Cardiac fibroblast (primary cell): ENCODE data around the gene CA14.

Experiments used
- DNase-seq, 2 donors: peaks; one replicate each; pipeline versions ENCODE4 v3.0.0 to v3.0.0-alpha.2; 2010; ENCODE audit warnings: low read depth in 2 of 2
- H3K4me3 ChIP-seq, 2 donors: replicated peaks in 1 of 2; 1 replicate in 1 of 2; 2 replicates in 1 of 2; pipeline ENCODE4 v1.5.1; 2011; ENCODE audit warnings: low read depth in 2 of 2, low read length in 2 of 2, mild to moderate bottlenecking in 2 of 2, moderate library complexity in 1 of 2
- TF ChIP-seq, protein P1 (sequence below): IDR thresholded peaks from one replicate; pipeline ENCODE4 v1.5.1; 2011; ENCODE audit warnings: low read depth, mild to moderate bottlenecking, low read length, inconsistent platforms

CA14 gene

DNA sequence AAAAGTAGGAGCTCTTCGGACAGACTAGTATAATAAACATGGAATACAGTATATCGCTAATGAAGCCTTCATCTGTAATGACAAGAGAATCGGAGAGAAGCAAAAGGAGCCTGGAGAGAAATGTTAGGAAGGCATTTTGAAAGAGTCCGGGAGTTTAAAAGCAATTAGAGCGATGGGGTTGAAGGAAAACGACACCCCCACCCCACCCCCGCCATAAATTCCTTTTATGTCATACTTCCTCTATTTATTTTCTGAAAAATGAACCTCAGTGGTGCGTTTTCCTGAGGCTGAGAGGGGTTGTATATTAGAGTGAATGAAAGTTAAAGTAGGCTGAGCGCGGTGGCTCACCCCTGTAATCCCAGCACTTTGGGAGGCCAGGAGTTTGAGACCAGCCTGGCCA, 11.9 kb downstream of the CA14 start:
- TF ChIP-seq, protein P1, sequence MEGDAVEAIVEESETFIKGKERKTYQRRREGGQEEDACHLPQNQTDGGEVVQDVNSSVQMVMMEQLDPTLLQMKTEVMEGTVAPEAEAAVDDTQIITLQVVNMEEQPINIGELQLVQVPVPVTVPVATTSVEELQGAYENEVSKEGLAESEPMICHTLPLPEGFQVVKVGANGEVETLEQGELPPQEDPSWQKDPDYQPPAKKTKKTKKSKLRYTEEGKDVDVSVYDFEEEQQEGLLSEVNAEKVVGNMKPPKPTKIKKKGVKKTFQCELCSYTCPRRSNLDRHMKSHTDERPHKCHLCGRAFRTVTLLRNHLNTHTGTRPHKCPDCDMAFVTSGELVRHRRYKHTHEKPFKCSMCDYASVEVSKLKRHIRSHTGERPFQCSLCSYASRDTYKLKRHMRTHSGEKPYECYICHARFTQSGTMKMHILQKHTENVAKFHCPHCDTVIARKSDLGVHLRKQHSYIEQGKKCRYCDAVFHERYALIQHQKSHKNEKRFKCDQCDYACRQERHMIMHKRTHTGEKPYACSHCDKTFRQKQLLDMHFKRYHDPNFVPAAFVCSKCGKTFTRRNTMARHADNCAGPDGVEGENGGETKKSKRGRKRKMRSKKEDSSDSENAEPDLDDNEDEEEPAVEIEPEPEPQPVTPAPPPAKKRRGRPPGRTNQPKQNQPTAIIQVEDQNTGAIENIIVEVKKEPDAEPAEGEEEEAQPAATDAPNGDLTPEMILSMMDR: no peak
- DNase-seq: no peak
- peak overlapping the region; percentile 90 to 98 for H3K4me3 ChIP-seq

DNA sequence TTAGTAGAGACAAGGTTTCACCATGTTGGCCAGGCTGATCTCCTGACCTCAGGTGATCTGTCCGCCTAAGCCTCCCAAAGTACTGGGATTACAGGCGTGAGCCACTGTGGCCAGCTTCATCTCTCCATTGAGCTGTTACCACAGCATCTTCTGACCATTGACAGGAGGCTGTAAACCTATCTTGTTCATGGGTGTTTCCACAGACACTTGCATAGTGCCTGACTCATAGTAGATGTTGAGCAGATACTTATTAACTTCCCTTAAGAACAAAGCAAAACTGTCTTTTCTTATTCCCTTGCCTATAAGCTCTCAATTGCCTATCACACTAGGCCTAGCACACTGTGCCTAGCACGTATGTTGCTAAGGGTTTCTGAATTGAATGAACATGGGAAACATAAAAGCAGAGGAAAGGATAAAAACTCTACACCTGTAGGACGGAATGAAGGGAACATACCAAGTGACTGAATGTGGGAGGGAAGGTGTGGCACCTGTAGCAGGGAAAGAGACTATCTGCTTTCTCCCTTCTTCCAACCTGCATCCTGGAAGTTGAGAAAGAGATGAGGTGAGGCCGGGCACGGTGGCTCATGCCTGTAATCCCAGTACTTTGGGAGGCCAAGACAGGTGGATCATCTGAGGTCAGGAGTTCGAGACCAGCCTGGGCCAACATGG, 13.9 kb downstream of the CA14 start:
- H3K4me3 ChIP-seq: no peak overlapping the region
- TF ChIP-seq, protein P1: no peak
- DNase-seq: no peak

DNA sequence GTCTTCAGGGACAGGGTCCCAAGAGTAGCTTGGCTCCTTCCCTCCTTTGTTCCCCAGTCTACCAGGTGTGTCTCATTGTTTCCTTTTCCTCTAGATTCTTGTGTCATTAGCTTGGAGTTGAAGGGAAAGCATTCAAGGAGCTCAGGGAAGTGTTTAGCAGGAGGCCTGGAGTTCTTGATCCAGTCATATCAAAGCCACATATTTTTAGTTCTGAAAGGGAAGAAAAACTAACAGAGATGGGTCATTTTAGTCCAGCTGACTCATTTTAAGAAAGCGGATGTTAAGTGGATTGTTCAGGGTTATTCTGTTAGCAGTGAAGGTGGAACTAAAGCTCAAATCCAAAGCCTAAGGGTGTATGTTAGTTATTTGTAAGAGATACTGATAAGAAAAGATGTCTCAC, 15.7 kb downstream of the CA14 start:
- TF ChIP-seq, protein P1: no peak
- peak in 1 of 2 donors; percentile 53 for DNase-seq
- peak overlapping the region in 1 of 2 donors; percentile 45 for H3K4me3 ChIP-seq

DNA sequence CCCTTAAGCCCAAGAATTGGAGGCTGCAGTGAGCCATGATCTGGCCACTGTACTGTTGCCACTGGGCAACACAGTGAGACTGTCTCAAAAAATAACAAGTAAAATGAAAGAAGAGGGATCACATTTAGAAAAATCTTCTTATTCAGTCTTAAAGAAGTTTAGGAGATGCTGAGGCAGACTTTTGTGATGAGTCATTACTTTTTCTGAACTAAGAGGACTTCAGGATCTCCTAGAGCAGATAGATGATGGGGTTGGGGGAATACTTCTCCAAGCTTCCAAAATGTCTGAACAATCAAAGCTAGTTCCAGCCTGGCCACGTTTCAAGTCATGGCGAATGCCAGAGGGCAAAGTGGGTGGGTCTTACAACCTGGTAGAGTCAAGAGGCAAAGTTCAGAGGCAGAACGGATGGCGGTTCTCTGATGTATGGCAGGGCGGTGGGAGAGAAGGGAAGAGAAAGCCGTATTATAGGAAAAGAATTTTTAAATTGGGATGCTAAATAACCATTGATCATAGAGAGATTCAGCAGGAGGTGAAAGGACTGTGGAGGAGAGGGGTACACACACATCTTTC, 22.6 kb downstream of the CA14 start:
- TF ChIP-seq, protein P1: no peak
- DNase-seq: no peak
- no peak overlapping the region for H3K4me3 ChIP-seq

DNA sequence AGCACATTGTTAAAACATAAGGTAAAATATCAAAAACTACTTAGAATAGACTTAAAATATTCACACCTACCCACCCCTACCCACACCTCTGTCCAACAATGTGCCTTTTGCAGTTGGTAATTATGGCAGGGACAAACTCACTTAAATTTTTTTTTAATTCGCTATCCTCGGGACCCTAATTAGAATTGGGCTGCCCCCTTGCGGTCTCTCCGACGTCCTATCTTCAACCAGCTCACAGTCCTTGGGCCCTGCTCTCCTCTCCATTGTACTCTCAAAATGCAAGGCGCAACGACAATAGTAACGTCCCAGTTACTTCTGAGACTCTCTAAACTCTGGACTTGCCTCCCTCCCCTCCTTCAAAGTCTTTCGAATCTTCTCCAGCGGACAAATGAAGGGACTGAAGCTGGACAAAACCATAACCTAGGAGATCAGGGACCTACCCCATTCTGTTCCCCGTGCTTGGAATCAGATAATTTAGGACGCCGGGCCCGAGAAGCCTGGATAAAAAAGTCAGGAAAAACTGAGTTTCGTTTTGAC, 23.7 kb downstream of the CA14 start:
- peak overlapping the region; percentile 53 to 62 for H3K4me3 ChIP-seq
- TF ChIP-seq, protein P1: peak; percentile 70
- peak; percentile 81 for DNase-seq

DNA sequence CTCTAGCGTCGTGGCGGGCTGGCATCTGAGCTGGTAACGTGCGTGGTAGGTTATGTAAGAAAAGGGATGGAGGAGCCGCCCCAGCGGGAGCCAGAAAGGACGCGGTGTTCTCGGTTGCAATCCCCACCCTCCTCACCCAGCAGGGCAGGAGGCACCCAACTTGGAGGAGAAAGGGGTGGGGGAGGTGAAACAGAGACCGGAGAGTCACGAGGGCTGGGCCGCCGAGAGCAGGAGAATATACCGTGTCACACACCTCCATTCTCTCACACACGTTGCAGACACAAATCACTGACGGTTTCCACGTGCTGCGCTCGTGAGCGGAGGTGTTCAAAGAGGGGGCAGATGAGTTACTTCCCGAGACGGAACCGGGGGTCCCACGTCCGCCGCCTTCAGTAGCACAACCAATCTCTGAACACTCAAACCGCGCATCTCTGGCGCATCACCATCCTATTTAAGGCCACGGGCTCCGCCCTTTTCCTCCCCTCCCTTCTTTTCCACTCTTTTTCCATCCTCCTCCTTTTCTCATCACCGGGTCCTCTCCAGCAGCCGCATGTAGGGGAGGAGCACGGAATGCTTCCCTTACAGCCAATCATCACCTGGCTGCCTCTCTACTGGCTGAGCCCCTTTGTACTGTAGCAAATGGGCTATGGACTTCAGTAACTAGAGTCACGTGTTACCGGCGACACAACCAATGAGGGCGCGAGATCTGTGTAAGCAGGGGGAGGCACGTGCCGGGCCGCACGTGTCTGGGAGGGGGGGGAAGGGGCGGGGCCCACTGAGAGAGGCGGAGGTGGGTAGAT, 24.4 kb downstream of the CA14 start, which contains the start of gene CIART:
Gene CIART (plus strand): TSS at position 797 of the 800 bp plus-strand sequence. CDS start 714 bp downstream, outside the sequence.
- DNase-seq: peak; percentile 99
- peak within 1 kb of the TSS; percentile 54 to 62 for H3K4me3 ChIP-seq
- TF ChIP-seq, protein P1: no peak
